Epithelial cell of esophagus (primary cell): Measurements from ENCODE around the gene RIOX2.

Experiments
- DNase-seq: peaks from one replicate; pipeline ENCODE4 v3.0.0; 2010; ENCODE audit warnings: low read depth
- H3K4me3 ChIP-seq: 2 replicates; pipeline ENCODE4 v1.5.1; 2011; ENCODE audit warnings: mild to moderate bottlenecking, low read length, control low read depth
- TF ChIP-seq, protein P1 (sequence below): IDR thresholded peaks from 2 replicates; pipeline ENCODE4 v1.5.1; 2011; ENCODE audit warnings: low read depth, mild to moderate bottlenecking, low read length, control low read depth, inconsistent platforms; ENCODE audit not compliant: insufficient read depth; ENCODE audit errors: missing control alignments

Gene RIOX2

DNA sequence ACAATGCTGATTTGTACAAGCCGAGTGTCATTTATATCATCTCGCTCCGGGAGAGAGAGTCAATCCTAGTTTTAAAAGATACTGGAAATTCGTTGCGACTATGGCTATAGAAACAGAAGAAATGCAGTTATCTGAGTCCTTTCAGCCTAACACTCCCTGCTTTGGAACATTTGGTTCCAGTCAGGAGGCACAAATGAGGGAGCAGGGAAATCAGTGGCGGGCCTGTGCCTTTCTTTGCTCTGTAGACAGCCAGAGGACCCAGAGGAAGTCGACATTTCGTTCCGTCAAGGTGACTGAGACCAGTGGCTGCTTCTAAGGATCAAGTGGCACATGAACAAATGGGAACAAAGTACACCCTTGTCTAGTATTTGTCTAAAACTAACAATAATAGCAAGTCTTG, 745 bp upstream of the RIOX2 start:
- TF ChIP-seq, protein P1, sequence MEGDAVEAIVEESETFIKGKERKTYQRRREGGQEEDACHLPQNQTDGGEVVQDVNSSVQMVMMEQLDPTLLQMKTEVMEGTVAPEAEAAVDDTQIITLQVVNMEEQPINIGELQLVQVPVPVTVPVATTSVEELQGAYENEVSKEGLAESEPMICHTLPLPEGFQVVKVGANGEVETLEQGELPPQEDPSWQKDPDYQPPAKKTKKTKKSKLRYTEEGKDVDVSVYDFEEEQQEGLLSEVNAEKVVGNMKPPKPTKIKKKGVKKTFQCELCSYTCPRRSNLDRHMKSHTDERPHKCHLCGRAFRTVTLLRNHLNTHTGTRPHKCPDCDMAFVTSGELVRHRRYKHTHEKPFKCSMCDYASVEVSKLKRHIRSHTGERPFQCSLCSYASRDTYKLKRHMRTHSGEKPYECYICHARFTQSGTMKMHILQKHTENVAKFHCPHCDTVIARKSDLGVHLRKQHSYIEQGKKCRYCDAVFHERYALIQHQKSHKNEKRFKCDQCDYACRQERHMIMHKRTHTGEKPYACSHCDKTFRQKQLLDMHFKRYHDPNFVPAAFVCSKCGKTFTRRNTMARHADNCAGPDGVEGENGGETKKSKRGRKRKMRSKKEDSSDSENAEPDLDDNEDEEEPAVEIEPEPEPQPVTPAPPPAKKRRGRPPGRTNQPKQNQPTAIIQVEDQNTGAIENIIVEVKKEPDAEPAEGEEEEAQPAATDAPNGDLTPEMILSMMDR = no peak
- no peak overlapping the region for H3K4me3 ChIP-seq
- DNase-seq = no peak

DNA sequence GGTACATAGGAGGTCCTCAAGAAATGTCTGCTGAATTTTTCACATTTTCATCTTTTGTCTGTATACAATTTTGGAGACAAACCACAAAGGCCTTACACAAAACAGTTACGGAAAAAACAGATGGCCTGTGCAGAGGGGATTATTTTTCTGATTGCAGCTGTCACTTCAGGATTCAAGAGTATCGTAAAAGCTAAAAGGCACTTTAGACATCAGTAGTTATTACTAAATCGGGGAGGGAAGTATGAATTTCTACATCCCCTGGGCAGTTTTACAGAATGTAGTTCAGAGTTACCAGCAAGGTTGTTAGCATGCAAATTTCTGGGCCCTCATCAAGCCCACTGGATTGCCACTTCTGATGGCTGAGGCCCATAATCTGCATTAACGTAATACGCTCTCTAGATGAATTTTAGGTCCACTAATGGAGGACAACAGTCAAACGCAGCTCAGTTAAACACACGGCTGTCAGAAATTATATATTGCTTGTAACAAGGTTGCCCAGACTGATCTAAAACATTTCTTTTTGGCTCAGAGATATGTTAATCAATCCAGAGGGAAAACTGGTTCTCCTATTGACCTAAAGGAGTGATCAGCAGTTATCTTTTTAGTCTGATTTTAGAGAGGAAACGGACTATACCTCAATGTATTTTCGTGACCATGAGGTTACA, 1.1 kb downstream of the RIOX2 start:
- TF ChIP-seq, protein P1 = no peak
- DNase-seq = no peak
- H3K4me3 ChIP-seq = peak overlapping the region; percentile 61

- no peak overlapping the region for H3K4me3 ChIP-seq
- TF ChIP-seq, protein P1 = no peak
- no peak for DNase-seq
These were observed 2.1 kb downstream of the RIOX2 start for GRCh38 chr3:97970156-97970555.

DNA sequence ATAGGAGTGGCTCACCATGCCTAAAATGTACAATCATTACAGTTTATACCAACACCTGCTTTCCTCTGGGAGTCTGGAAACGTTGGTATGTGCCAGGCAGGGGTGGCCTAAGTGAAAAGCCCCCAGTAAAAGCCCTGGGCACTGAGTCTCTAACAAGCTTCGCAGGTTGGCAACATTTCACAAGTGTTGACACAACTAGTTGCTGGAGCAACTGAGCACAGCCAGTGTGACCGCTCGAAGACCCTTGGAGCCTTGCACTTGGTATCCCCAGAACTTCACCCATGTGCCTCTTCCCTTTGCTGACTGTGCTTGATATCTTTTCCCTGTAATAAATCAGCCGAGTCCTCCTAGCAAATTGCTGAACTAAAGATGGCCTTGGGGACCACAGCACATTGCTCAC, 2.7 kb downstream of the RIOX2 start:
- H3K4me3 ChIP-seq = no peak overlapping the region
- DNase-seq = no peak
- TF ChIP-seq, protein P1 = no peak

DNA sequence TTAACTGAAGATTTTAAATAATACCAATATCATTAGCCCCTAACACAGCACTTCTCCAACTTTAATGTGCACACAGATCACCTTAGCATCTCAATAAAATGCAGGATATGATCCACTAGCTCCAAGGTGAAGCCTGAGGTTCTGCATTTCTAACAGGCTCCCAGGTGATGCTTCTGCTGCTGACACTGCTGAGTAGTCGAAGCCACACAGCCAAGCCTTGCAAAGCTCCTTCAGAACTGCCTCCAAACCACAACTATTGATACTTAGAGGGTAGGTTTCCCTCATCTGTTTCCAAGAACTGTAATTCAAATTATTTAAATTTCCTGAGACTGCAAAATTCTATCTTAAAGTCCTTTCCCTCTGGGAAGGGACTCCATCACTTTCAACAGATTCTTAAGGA, 3.9 kb downstream of the RIOX2 start:
- DNase-seq = no peak
- TF ChIP-seq, protein P1 = no peak
- no peak overlapping the region for H3K4me3 ChIP-seq

GRCh38 chr3:97967966-97968365, 4.3 kb downstream of the RIOX2 start:
- no peak for DNase-seq
- no peak overlapping the region for H3K4me3 ChIP-seq
- TF ChIP-seq, protein P1 = no peak
